ENCODE measurements around the gene SLC30A3.

DNA sequence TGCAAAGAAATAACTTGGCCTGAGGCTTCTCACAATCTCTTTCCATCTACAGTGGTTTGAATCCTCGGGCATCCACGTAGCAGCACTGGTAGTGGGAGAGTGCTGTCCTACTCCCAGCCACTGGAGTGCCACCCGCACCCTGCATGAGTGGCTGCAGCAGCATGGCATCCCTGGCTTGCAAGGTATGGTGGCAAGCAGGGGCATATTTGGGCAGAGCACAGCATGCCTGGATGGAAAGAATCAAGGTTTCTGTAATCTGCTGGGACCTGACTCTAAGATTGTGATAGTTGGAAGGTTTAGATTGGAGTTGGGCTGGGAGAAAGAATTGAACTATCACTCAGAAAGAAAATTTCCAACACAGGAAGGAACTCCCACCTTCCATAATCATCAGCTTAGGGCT lies 41.7 kb downstream of the SLC30A3 start:
- TF ChIP-seq EZH2 (IDR thresholded peaks at IDR 0.05; ENCODE audit: low read length, missing control alignments) = no peak
- TF ChIP-seq, protein P1, sequence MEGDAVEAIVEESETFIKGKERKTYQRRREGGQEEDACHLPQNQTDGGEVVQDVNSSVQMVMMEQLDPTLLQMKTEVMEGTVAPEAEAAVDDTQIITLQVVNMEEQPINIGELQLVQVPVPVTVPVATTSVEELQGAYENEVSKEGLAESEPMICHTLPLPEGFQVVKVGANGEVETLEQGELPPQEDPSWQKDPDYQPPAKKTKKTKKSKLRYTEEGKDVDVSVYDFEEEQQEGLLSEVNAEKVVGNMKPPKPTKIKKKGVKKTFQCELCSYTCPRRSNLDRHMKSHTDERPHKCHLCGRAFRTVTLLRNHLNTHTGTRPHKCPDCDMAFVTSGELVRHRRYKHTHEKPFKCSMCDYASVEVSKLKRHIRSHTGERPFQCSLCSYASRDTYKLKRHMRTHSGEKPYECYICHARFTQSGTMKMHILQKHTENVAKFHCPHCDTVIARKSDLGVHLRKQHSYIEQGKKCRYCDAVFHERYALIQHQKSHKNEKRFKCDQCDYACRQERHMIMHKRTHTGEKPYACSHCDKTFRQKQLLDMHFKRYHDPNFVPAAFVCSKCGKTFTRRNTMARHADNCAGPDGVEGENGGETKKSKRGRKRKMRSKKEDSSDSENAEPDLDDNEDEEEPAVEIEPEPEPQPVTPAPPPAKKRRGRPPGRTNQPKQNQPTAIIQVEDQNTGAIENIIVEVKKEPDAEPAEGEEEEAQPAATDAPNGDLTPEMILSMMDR (conservative IDR thresholded peaks at IDR 0.05 in 1 of 2, IDR thresholded peaks at IDR 0.05 in 1 of 2; ENCODE audit: low read depth in 1 of 2, low read length in 2 of 2) = no peak

All from fibroblast of lung (primary cell).